HEK293 (cell line): ENCODE results near the gene TLE3.

Experiments
- CTCF ChIA-PET: fragments of 350-600 bp; formaldehyde crosslinking; extraction: SDS; loops from one replicate; lab custom pipeline; 2021; ENCODE audit warnings: antibody characterized with exemption; lab: Yijun Ruan, JAX
- POLR2A ChIA-PET: fragments of 300-600 bp; formaldehyde crosslinking; extraction: SDS; loops from one replicate; lab custom pipeline; 2020; ENCODE audit warnings: antibody characterized with exemption, inconsistent platforms; lab: Yijun Ruan, JAX
- H3K27ac ChIP-seq: fragments of 200-500 bp; sonication (Bioruptor generic); 2 replicates; pipeline ENCODE4 v1.5.1; 2014; ENCODE audit warnings: low read depth, low read length, control low read depth, inconsistent platforms; ENCODE audit errors: extremely low read depth
- H3K36me3 ChIP-seq, 2 experiments: fragments of 200-500 bp in 1 of 2; sonication (Bioruptor generic) in 1 of 2; 1 replicate in 1 of 2; 2 replicates in 1 of 2; pipeline ENCODE4 v1.5.1; 2014 to 2017; ENCODE audit warnings: inconsistent platforms in 2 of 2, low read length in 2 of 2; ENCODE audit not compliant: control insufficient read depth in 2 of 2, insufficient read depth in 1 of 2
- H3K4me1 ChIP-seq: fragments of 200-500 bp; sonication (Bioruptor generic); 2 replicates; pipeline ENCODE4 v1.5.1; 2014; ENCODE audit warnings: mild to moderate bottlenecking, low read length, inconsistent platforms; ENCODE audit not compliant: control insufficient read depth, insufficient read depth
- H3K4me3 ChIP-seq: 2 replicates; pipeline ENCODE4 v1.5.1; 2011; ENCODE audit warnings: low read depth, mild to moderate bottlenecking, control low read depth, low read length, moderate library complexity
- H3K9me3 ChIP-seq: fragments of 200-500 bp; sonication (Bioruptor generic); 2 replicates; pipeline ENCODE4 v1.5.1; 2014; ENCODE audit warnings: low read depth, low read length, inconsistent platforms; ENCODE audit not compliant: control insufficient read depth, insufficient read depth
- GLIS1 ChIP-seq: fragments of 450-650 bp; formaldehyde crosslinking; IDR thresholded peaks from 2 replicates; pipeline ENCODE4 v1.5.1; 2016; ENCODE audit warnings: missing biosample characterization, missing genetic modification characterization
- KLF7 ChIP-seq: fragments of 450-650 bp; formaldehyde crosslinking; IDR thresholded peaks from 2 replicates; pipeline ENCODE4 v1.5.1; 2016; ENCODE audit warnings: missing biosample characterization, missing genetic modification characterization, borderline replicate concordance
- OSR2 ChIP-seq: fragments of 450-650 bp; formaldehyde crosslinking; IDR thresholded peaks from 2 replicates; pipeline ENCODE4 v1.5.1; 2016; ENCODE audit warnings: missing biosample characterization, missing genetic modification characterization
- OVOL3 ChIP-seq: fragments of 450-650 bp; formaldehyde crosslinking; IDR thresholded peaks from 2 replicates; pipeline ENCODE4 v1.5.1; 2016; ENCODE audit warnings: missing biosample characterization, missing genetic modification characterization
- PRDM6 ChIP-seq: fragments of 450-650 bp; formaldehyde crosslinking; IDR thresholded peaks from 2 replicates; pipeline ENCODE4 v1.5.1; 2017; ENCODE audit warnings: missing biosample characterization, missing genetic modification characterization
- REPIN1 ChIP-seq: fragments of 450-650 bp; formaldehyde crosslinking; IDR thresholded peaks from 2 replicates; pipeline ENCODE4 v1.5.1; 2017; ENCODE audit warnings: missing biosample characterization, missing genetic modification characterization, low read depth
- REST ChIP-seq: fragments of 450-650 bp; formaldehyde crosslinking; IDR thresholded peaks from 2 replicates; pipeline ENCODE4 v1.5.1; 2016; ENCODE audit warnings: missing biosample characterization, missing genetic modification characterization
- ZBTB1 ChIP-seq: fragments of 450-650 bp; formaldehyde crosslinking; IDR thresholded peaks from 2 replicates; pipeline ENCODE4 v1.5.1; 2016; ENCODE audit warnings: missing biosample characterization, missing genetic modification characterization
- ZBTB49 ChIP-seq: fragments of 450-650 bp; formaldehyde crosslinking; IDR thresholded peaks from 2 replicates; pipeline ENCODE4 v1.5.1; 2016; ENCODE audit warnings: missing biosample characterization, missing genetic modification characterization, low read depth
- ZBTB8A ChIP-seq: fragments of 450-650 bp; formaldehyde crosslinking; IDR thresholded peaks from 2 replicates; pipeline ENCODE4 v1.5.1; 2016; ENCODE audit warnings: missing biosample characterization, missing genetic modification characterization
- ZIC2 ChIP-seq: fragments of 450-650 bp; formaldehyde crosslinking; IDR thresholded peaks from 2 replicates; pipeline ENCODE4 v1.5.1; 2016; ENCODE audit warnings: missing biosample characterization, missing genetic modification characterization
- ZNF10 ChIP-seq: fragments of 450-650 bp; formaldehyde crosslinking; IDR thresholded peaks from 2 replicates; pipeline ENCODE4 v1.5.1; 2017; ENCODE audit warnings: missing biosample characterization, missing genetic modification characterization
- ZNF133 ChIP-seq: fragments of 450-650 bp; formaldehyde crosslinking; IDR thresholded peaks from 2 replicates; pipeline ENCODE4 v1.5.1; 2016; ENCODE audit warnings: missing biosample characterization, missing genetic modification characterization
- ZNF16 ChIP-seq: fragments of 450-650 bp; formaldehyde crosslinking; IDR thresholded peaks from 2 replicates; pipeline ENCODE4 v1.5.1; 2016; ENCODE audit warnings: low read depth, missing biosample characterization, missing genetic modification characterization
- ZNF292 ChIP-seq: fragments of 450-650 bp; formaldehyde crosslinking; IDR thresholded peaks from 2 replicates; pipeline ENCODE4 v1.5.1; 2016; ENCODE audit warnings: low read depth, missing biosample characterization, missing genetic modification characterization, borderline replicate concordance
- ZNF416 ChIP-seq: fragments of 450-650 bp; formaldehyde crosslinking; IDR thresholded peaks from 2 replicates; pipeline ENCODE4 v1.5.1; 2016; ENCODE audit warnings: missing biosample characterization, missing genetic modification characterization
- ZNF518A ChIP-seq: fragments of 450-650 bp; formaldehyde crosslinking; conservative IDR thresholded peaks from 2 replicates; pipeline ENCODE4 v1.5.1; 2016; ENCODE audit warnings: low read depth, missing biosample characterization, missing genetic modification characterization
- ZNF571 ChIP-seq: fragments of 450-650 bp; formaldehyde crosslinking; IDR thresholded peaks from 2 replicates; pipeline ENCODE4 v1.5.0; 2017; ENCODE audit warnings: missing biosample characterization, missing genetic modification characterization
- ZNF621 ChIP-seq: fragments of 450-650 bp; formaldehyde crosslinking; IDR thresholded peaks from 2 replicates; pipeline ENCODE4 v1.5.1; 2017; ENCODE audit warnings: missing biosample characterization, missing genetic modification characterization
- ZNF677 ChIP-seq: fragments of 450-650 bp; IDR thresholded peaks from 2 replicates; pipeline ENCODE4 v1.5.0; 2018; ENCODE audit warnings: missing biosample characterization, mild to moderate bottlenecking, missing genetic modification characterization, moderate library complexity
- ZSCAN16 ChIP-seq: fragments of 450-650 bp; formaldehyde crosslinking; IDR thresholded peaks from 2 replicates; pipeline ENCODE4 v1.5.1; 2016; ENCODE audit warnings: missing biosample characterization, missing genetic modification characterization

The TLE3 gene

GRCh38 chr15:70126362-70126761, 28.6 kb upstream of the TLE3 start:
- H3K27ac ChIP-seq: no peak overlapping the region
- H3K9me3 ChIP-seq: no peaks in the 10 kb centered on the region
- CTCF ChIA-PET: no interaction called here
- H3K4me1 ChIP-seq: peaks cover 9% of the 10 kb centered on the region
- POLR2A ChIA-PET: no interaction called here
- H3K4me3 ChIP-seq: no peak overlapping the region
- no peaks in the 10 kb centered on the region for H3K36me3 ChIP-seq
- TF ChIP-seq ZNF16 (tag by site-specific recombination) (no peak), ZBTB1 (no peak), ZNF571 (no peak), ZNF133 (tag by site-specific recombination) (no peak), ZNF518A (no peak), ZNF10 (tag by site-specific recombination) (no peak), ZBTB8A (tag by site-specific recombination) (no peak), REPIN1 (tag by site-specific recombination) (no peak), PRDM6 (tag by site-specific recombination) (no peak), OVOL3 (tag by site-specific recombination) (no peak), ZNF292 (tag by site-specific recombination) (no peak), ZNF677 (no peak)

GRCh38 chr15:70125605-70126004, 27.9 kb upstream of the TLE3 start:
- Histone ChIP-seq H3K27ac (no peak overlapping the region), H3K4me3 (no peak overlapping the region), H3K9me3 (no peaks in the 10 kb centered on the region), H3K36me3 (no peaks in the 10 kb centered on the region), H3K4me1 (peaks cover 9% of the 10 kb centered on the region)
- POLR2A ChIA-PET: interaction anchor here (0.7 kb wide), 1 partner anchor 14 kb away, joined by 7 read pairs; no protein-coding TSS in a partner anchor
- CTCF ChIA-PET: no interaction called here
- TF ChIP-seq ZBTB8A (tag by site-specific recombination) (0 out of 2 replicates have a peak, but pooled peaks have one; percentile 26), ZSCAN16 (tag by site-specific recombination) (peak; percentile 80), OSR2 (no peak), ZIC2 (peak; percentile 100), ZBTB49 (no peak), REST (no peak), ZNF621 (tag by site-specific recombination) (no peak), GLIS1 (tag by site-specific recombination) (peak; percentile 78), KLF7 (no peak), ZNF416 (tag by site-specific recombination) (no peak)
